Activated gamma-delta T cell treated with Interleukin-2 at 50 U/mL for 16 hours (primary cell): ENCODE measurements around the gene PRR5.
"Not testable (repeated sequence)": the region's sequence is repeated elsewhere in the genome, so short reads cannot be mapped to it uniquely, and the experiment has no call there.

ENCODE experiments used
- DNase-seq: peaks from one replicate; pipeline ENCODE4 v3.0.0-alpha.2; 2020

The PRR5 gene

GRCh38 chr22:44676066-44676440 lies 26.0 kb upstream of the PRR5 start:
- not testable (repeated sequence) for DNase-seq

GRCh38 chr22:44676441-44677352 lies 25.3 kb upstream of the PRR5 start:
- no peak for DNase-seq

GRCh38 chr22:44677353-44677840 lies 24.6 kb upstream of the PRR5 start:
- no peak for DNase-seq

GRCh38 chr22:44677871-44678555 lies 24.0 kb upstream of the PRR5 start:
- no peak for DNase-seq

- no peak for DNase-seq
Measured at GRCh38 chr22:44678556-44679305, 23.3 kb upstream of the PRR5 start.

- not testable (repeated sequence) for DNase-seq
Measured at GRCh38 chr22:44679306-44679647, 22.7 kb upstream of the PRR5 start.

- no peak for DNase-seq
Measured at GRCh38 chr22:44680058-44680457, 21.9 kb upstream of the PRR5 start.

GRCh38 chr22:44680481-44680894 lies 21.5 kb upstream of the PRR5 start:
- DNase-seq = no peak

- no peak for DNase-seq
Measured at GRCh38 chr22:44682556-44683168, 19.3 kb upstream of the PRR5 start.

GRCh38 chr22:44683237-44683636 lies 18.8 kb upstream of the PRR5 start:
- DNase-seq = no peak

GRCh38 chr22:44683881-44684280 lies 18.1 kb upstream of the PRR5 start:
- no peak for DNase-seq

GRCh38 chr22:44684506-44685383 lies 17.3 kb upstream of the PRR5 start:
- DNase-seq = peak; percentile 80

GRCh38 chr22:44685384-44686056 lies 16.5 kb upstream of the PRR5 start:
- peak; percentile 67 for DNase-seq

GRCh38 chr22:44686873-44687600 lies 15.0 kb upstream of the PRR5 start:
- DNase-seq = no peak

- DNase-seq = no peak
Measured at GRCh38 chr22:44689173-44689572, 12.8 kb upstream of the PRR5 start.

- DNase-seq = no peak
Measured at GRCh38 chr22:44689915-44690524, 12.0 kb upstream of the PRR5 start.

- no peak for DNase-seq
Measured at GRCh38 chr22:44691796-44692661, 10.0 kb upstream of the PRR5 start.

GRCh38 chr22:44692662-44693007 lies 9.4 kb upstream of the PRR5 start:
- DNase-seq = no peak

- no peak for DNase-seq
Measured at GRCh38 chr22:44693145-44693544, 8.9 kb upstream of the PRR5 start.
